Mucosa of stomach (tissue), 1 donor: ENCODE results near the gene RSRC2.
"Not testable (repeated sequence)": the region's sequence is repeated elsewhere in the genome, so short reads cannot be mapped to it uniquely, and the experiment has no call there.

ENCODE experiments used
- H3K27me3 ChIP-seq: one replicate; pipeline ENCODE4 v1.7.0; 2013; ENCODE audit warnings: mild to moderate bottlenecking, low read length; ENCODE audit not compliant: control insufficient read depth, insufficient read depth
- H3K36me3 ChIP-seq: one replicate; pipeline ENCODE4 v1.7.0; 2013; ENCODE audit warnings: low read length; ENCODE audit not compliant: control insufficient read depth, insufficient read depth
- H3K4me1 ChIP-seq: one replicate; pipeline ENCODE4 v1.7.0; 2013; ENCODE audit warnings: mild to moderate bottlenecking, low read length; ENCODE audit not compliant: control insufficient read depth, insufficient read depth
- H3K4me3 ChIP-seq: one replicate; pipeline ENCODE4 v1.7.0; 2013; ENCODE audit warnings: low read length
- H3K9ac ChIP-seq: one replicate; pipeline ENCODE4 v1.7.0; 2013; ENCODE audit warnings: mild to moderate bottlenecking, low read length, moderate library complexity
- H3K9me3 ChIP-seq: one replicate; pipeline ENCODE4 v1.7.0; 2013; ENCODE audit warnings: mild to moderate bottlenecking, low read length, moderate library complexity; ENCODE audit not compliant: control insufficient read depth
- donor health status: Pancreatic carcinoma.

RSRC2 gene

DNA sequence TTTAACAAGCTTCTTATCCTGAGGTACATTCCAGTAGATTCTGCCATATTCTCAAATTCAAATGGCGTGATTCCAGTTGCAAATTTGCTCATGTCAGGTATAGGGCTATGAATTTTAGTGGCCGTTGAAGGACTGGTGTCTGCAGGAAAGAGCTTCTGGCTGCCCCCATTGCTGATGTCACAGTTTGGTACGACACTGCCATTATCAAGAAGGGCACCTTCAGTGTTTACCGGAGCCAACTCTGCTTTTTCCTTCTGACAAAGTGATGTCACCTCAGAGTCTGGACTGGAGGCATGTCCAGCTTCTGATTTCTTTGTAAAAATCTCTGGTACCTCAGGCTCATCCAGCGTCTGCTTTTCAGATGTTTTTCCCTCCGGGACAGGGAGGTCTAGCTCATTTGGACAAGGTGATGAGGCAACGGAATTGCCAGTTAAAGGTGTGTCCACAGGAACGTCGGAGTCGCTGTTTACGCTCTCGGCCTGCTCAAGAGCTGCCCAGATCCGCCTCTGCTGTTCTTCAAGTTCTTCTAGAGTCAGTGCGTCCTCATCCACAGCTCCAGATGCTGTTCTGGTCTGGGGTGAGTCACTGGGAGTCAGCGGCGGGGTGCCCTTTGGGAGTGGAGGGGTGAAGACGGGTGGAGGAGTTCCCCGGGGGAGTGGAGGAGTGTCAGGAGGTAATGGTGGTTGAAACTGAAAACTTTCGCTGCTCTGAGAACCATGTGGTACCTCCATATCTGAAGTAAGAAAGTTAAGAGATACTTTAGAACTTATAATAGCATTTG lies 53.0 kb downstream of the RSRC2 start:
- H3K9ac ChIP-seq, result no peak overlapping the region
- H3K4me1 ChIP-seq, result peaks cover 3% of the 10 kb centered on the region
- H3K4me3 ChIP-seq, result no peak overlapping the region
- no peaks in the 10 kb centered on the region for H3K9me3 ChIP-seq
- H3K36me3 ChIP-seq, result peaks cover 9% of the 10 kb centered on the region
- H3K27me3 ChIP-seq, result no peaks in the 10 kb centered on the region

DNA sequence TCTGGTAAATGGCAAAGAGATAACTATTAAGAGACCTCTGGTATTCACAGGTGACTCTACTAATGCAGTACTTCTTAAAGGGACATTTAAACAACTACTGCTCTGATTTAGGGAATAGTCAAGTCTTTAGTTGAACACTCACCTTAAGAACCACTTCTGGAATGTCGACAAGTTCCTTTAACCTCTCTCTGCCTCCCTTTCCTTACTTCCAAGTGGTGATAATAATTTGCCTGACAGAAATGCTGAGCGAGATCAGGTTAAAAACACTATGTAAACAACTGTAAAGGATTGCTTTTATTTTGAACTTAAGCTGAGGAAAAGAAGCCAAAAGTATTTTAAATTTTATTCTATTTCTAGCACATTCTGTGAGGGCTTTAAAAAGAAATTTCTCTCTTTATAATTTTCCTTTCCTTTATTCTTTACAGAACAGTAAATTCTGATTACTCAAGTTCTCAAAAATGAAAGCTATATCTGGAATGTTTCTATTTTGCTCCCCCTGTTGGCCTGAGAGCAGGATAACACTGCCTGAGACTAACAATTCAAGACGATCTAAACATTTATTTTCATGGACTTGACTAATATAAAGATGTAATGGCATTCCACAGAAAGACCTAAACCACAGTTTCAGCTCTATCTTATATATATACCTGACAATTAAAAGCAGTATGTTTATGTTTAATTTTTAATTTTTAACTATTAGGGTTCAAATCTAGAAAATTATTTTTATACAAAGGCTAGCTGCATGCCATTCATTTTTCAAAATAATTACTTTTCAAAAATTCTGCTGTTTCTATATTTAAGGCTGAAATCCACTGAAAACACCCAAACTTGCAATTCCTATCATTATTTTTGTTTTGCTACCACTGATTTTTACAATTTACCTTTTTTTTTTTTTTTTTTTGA lies 55.2 kb downstream of the RSRC2 start:
- H3K4me1 ChIP-seq, result peaks cover 3% of the 10 kb centered on the region
- no peaks in the 10 kb centered on the region for H3K27me3 ChIP-seq
- H3K36me3 ChIP-seq, result peaks cover 9% of the 10 kb centered on the region
- no peak overlapping the region for H3K9ac ChIP-seq
- H3K9me3 ChIP-seq, result no peaks in the 10 kb centered on the region
- H3K4me3 ChIP-seq, result no peak overlapping the region

DNA sequence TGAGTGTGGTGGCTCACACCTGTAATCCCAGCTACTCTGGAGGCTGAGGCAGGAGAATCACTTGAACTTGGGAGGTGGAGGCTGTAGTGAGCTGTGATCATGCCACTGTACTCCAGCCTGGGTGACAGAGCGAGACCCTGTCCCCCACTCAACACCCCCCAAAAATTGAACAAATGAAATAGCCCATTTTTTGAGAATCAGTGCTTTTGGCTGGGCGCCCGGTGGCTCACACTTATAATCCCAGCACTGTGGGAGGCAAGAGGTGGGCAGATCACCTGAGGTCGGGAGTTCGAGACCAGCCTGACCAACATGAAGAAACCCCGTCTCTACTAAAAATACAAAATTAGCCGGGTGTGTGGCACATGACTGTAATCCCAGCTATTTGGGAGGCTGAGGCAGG lies 56.2 kb downstream of the RSRC2 start:
- not testable (repeated sequence) for H3K27me3 ChIP-seq, H3K9me3 ChIP-seq, H3K36me3 ChIP-seq, H3K4me1 ChIP-seq, H3K4me3 ChIP-seq, H3K9ac ChIP-seq

DNA sequence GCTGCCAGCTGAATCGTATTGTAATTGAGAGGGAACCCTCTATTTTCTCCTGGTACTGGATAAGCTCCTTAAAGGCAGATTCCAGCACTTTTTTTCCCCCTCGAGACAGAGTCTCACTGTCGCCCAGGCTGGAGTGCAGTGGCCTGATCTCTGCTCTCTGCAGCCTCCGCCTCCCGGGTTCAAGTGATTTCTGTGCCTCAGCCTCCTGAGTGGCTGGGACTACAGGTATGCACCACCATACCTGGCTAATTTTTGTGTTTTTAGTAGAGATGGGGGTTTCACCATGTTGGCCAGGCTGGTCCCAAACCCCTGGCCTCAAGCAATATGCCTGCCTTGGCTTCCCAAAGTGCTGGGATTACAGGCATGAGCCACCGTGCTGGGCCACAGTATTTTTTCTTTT lies 56.9 kb downstream of the RSRC2 start:
- not testable (repeated sequence) for H3K4me1 ChIP-seq, H3K36me3 ChIP-seq, H3K9ac ChIP-seq, H3K4me3 ChIP-seq, H3K27me3 ChIP-seq, H3K9me3 ChIP-seq

DNA sequence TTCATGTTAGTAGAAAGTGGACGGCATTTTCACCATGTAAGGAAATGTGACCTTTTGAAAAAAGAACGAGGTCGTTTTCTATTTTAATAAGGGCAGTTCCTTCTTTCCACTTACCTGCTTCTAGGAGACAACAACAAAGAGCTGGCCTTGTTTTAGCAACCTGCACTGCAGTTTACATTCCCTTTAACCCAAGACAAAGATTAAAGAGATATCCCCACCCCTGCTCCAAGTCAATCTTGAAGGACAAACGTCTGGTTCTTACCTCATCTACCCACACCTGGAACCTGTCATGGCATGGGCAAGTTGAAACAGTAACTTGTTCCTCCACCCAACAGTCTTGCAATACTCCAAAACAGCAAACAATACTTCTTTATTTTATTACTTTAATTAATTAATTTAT lies 58.8 kb downstream of the RSRC2 start:
- Histone ChIP-seq H3K27me3 (no peaks in the 10 kb centered on the region), H3K36me3 (no peaks in the 10 kb centered on the region)

DNA sequence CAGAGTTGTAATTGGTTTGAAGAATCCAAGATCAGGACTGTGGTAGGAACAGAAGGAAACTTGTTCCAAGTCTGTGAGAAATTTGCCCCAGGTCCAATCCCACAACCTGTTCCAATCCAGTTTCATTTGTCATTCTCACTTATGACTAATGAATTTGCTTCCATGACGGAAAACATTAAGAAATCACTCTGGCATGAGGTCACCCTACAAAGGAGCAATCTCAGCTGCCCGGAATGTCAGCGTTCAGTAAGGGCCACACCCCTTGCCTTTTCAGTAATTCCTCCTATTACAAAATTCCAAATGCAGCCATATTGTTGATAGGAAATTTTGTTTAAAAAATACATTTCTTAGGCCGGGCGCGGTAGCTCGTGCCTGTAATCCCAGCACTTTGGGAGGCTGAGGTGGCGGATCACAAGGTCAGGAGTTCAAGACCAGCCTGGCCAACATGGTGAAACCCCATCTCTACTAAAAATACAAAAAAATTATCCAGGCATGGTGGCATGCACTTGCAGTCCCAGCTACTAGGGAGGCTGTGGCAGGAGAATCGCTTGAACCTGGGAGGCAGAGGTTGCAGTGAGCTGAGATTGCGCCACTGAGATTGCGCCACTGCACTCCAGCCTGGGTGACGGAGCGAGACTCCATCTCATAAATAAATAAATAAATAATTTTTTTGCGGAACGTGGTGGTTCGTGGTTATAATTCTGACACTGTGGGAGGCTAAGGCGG lies 62.3 kb downstream of the RSRC2 start:
- H3K4me3 ChIP-seq, H3K9ac ChIP-seq, H3K27me3 ChIP-seq, H3K36me3 ChIP-seq, H3K4me1 ChIP-seq, H3K9me3 ChIP-seq: not testable (repeated sequence)

More for the DNA sequence above, 58.8 kb downstream of the RSRC2 start:
- no peaks in the 10 kb centered on the region for H3K9me3 ChIP-seq
- H3K9ac ChIP-seq, result no peak overlapping the region
- H3K4me1 ChIP-seq, result peaks cover 3% of the 10 kb centered on the region
- no peak overlapping the region for H3K4me3 ChIP-seq

DNA sequence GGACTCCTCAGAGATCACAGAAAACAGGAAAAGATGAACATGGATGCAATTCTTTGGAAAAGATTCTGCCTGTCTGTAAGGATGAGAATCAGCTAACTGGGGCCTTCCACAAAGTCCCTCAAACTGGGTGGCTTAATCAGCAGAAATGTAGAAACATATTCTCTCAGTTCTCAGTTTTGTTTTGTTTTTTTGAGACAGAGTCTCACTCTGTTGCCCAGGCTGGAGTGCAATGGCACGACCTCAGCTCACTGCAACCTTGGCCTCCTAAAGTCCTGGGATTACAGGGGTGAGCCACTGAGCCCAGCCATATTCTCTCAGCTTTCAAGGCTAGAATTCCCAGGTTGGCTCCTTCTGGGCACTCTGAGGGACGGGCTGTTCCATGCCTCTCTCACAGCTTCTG lies 66.1 kb downstream of the RSRC2 start:
- no peaks in the 10 kb centered on the region for H3K27me3 ChIP-seq
- no peak overlapping the region for H3K9ac ChIP-seq
- H3K4me3 ChIP-seq, result no peak overlapping the region
- no peaks in the 10 kb centered on the region for H3K36me3 ChIP-seq
- no peaks in the 10 kb centered on the region for H3K4me1 ChIP-seq
- no peaks in the 10 kb centered on the region for H3K9me3 ChIP-seq

DNA sequence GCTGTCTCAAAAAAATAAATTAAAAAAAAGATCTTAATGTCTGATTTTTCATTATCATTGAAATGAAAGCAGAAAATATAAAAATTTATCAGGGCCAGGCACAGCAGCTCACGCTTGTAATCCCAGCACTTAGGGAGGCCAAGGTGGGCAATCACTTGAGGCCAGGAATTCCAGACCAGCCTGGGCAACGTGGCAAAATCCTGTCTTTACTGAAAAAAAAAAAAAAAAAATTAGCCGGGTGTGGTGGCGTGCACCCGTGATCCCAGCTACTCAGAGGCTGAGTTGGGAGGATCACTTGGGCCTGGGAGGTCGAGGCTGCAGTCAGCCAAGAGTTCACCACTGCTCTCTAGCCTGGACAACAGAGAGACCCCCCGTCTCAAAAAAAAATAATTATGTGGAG lies 66.7 kb downstream of the RSRC2 start:
- Histone ChIP-seq H3K9me3 (no peaks in the 10 kb centered on the region), H3K9ac (no peak overlapping the region), H3K36me3 (no peaks in the 10 kb centered on the region), H3K4me1 (no peaks in the 10 kb centered on the region), H3K27me3 (no peaks in the 10 kb centered on the region), H3K4me3 (no peak overlapping the region)

DNA sequence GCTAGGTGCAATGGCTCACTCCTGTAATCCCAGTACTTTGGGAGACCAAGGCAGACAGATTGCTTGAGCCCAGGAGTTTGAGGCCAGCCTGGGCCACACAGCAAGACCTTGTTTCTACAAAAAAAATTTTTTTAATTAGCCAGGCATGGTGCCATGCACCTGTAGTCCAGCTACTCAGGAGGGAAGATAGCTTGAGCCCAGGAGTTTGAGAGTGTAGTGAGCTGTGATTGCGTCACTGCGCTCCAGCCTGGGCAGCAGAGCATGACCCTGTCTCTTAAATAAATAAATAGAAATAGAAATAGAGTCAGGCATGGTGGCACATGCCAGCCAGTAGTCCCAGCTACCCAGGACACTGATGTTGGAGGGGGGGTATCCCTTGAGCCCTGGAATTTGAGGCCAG lies 67.5 kb downstream of the RSRC2 start:
- Histone ChIP-seq H3K27me3 (no peaks in the 10 kb centered on the region), H3K9me3 (no peaks in the 10 kb centered on the region), H3K4me3 (no peak overlapping the region), H3K4me1 (no peaks in the 10 kb centered on the region), H3K9ac (no peak overlapping the region), H3K36me3 (no peaks in the 10 kb centered on the region)

DNA sequence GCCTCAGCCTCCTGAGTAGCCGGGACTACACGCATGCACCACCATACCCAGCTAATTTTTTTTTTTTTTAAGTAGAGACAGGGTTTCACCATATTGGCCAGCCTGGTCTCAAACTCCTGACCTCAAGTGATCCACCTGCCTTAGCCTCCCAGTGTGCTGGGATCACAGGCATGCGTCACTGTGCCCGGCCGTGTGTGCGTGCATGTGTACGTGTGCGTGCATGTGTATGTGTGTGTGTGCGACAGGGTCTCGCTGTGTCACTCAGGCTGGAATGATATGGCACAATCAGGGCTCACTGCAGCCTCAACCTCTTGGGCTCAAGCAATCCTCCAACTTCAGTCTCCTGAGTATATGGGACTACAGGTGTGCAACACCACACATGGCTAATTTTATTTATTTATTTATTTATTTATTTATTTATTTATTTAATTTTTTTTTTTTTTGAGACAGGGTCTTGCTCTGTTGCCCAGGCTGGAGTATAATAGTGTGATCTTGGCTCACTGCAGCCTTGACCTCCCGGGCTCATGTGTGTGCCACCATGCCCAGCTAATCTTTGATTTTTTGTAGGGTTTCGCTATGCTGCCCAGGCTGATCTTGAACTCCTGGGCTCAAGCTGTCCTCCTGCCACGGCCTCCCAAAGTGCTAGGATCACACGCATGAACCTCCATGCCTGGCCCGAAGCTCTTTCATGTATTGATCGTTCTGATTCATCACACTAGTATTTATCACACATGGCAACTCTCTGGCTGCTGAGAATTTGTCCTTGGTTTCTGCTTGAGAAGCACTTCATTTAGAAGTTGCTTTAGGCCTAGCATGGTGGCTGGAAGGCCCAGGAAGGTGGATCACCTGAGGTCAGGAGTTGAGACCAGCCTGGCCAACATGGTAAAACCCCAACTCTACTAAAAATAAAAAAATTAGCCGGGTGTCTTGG lies 68.4 kb downstream of the RSRC2 start:
- H3K27me3 ChIP-seq, result no peaks in the 10 kb centered on the region
- H3K4me3 ChIP-seq, result no peak overlapping the region
- no peaks in the 10 kb centered on the region for H3K4me1 ChIP-seq
- H3K9ac ChIP-seq, result no peak overlapping the region
- no peaks in the 10 kb centered on the region for H3K9me3 ChIP-seq
- H3K36me3 ChIP-seq, result no peaks in the 10 kb centered on the region

DNA sequence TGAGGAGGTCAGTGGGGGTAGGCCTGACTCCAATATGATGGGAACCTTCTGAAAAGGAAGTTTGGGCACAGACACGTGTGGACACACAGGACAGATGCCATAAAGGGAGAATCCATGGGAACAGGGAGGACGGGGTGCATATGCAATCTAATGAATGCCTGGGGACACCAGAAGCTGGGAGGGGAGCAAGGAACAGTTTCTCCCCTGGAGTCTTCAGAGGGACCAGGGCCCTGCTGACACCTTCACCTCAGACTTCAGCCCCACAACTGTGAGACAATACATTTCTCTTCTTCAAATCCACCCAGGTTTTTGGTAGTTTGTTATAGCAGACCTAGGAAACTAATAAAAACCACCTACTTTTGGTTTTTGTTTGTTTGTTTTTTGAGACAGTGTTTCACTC lies 69.1 kb downstream of the RSRC2 start:
- no peak overlapping the region for H3K4me3 ChIP-seq
- no peaks in the 10 kb centered on the region for H3K36me3 ChIP-seq
- H3K9ac ChIP-seq, result no peak overlapping the region
- no peaks in the 10 kb centered on the region for H3K27me3 ChIP-seq
- H3K9me3 ChIP-seq, result no peaks in the 10 kb centered on the region
- no peaks in the 10 kb centered on the region for H3K4me1 ChIP-seq
